ENCODE measurements around the gene GNE. TPM values are rescaled to one million over a fixed set of nuclear protein-coding genes. Genes with fewer than 3 reads are reported as not detected.
"Not testable (repeated sequence)": the region's sequence is repeated elsewhere in the genome, so short reads cannot be mapped to it uniquely, and the experiment has no call there.

GNE gene
- total and polyA plus RNA-seq, 4 donors: 5.1 to 18.4 (median 13.7) TPM

GRCh38 chr9:36301227-36301626 is 43.0 kb upstream of the GNE start:
- Histone ChIP-seq H3K27ac (ENCODE audit: low read depth in 1 of 2, low read length in 1 of 2) (no peak overlapping the region), H3K9ac (ENCODE audit: insufficient read depth in 1 of 2, low read length in 2 of 2) (no peak overlapping the region), H3K27me3 (ENCODE audit: control insufficient read depth in 3 of 3, insufficient read depth in 3 of 3, low read length in 2 of 3) (no peaks in the 10 kb centered on the region), H3K9me3 (ENCODE audit: control insufficient read depth in 4 of 4, insufficient read depth in 3 of 4, low read length in 3 of 4) (no peaks in the 10 kb centered on the region), H3K4me1 (ENCODE audit: control insufficient read depth in 5 of 5, insufficient read depth in 5 of 5, low read length in 5 of 5) (peaks cover 0 to 2% (median 0%) of the 10 kb centered on the region in 5 donors), H3K36me3 (ENCODE audit: control insufficient read depth in 4 of 4, insufficient read depth in 4 of 4, low read length in 4 of 4) (no peaks in the 10 kb centered on the region), H3K4me3 (no peak overlapping the region)
- no peak for TF ChIP-seq CTCF (IDR thresholded peaks at IDR 0.05; ENCODE audit: control extremely low read depth, extremely low read depth)
- no peak for DNase-seq
- WGBS, 2 donors: 74 to 78% methylated on average over 5 of the region's 5 CpGs
- no peak for ATAC-seq (ENCODE audit: insufficient read depth, low FRiP score)

DNA sequence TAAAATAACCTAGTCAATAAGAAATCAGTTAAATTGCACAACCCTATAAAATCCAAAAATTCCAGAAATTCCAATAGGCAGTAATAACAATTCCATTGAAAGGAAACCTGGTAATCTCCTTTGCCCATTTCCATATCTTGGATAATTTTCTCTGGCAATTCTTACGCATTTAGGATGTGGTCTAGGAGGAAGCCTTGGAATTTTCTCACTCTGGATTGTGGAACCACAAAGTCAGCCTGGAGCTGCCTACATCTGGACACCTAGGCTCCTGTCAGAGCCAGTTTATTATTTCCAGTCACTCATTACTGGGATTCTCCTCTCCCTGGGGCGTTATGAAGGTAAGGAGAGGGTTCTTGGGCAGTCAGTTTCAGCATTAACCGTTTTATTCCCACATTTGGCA is 40.3 kb upstream of the GNE start:
- no peak for TF ChIP-seq CTCF (IDR thresholded peaks at IDR 0.05; ENCODE audit: control extremely low read depth, extremely low read depth)
- ATAC-seq (ENCODE audit: insufficient read depth, low FRiP score) (no peak), DNase-seq (no peak)
- 83 to 85% methylated on average over 3 of the region's 3 CpGs for WGBS, 2 donors
- Histone ChIP-seq H3K27ac (ENCODE audit: low read depth in 1 of 2, low read length in 1 of 2) (no peak overlapping the region), H3K36me3 (ENCODE audit: control insufficient read depth in 4 of 4, insufficient read depth in 4 of 4, low read length in 4 of 4) (no peaks in the 10 kb centered on the region), H3K9me3 (ENCODE audit: control insufficient read depth in 4 of 4, insufficient read depth in 3 of 4, low read length in 3 of 4) (no peaks in the 10 kb centered on the region), H3K4me1 (ENCODE audit: control insufficient read depth in 5 of 5, insufficient read depth in 5 of 5, low read length in 5 of 5) (peaks cover 0 to 5% (median 0%) of the 10 kb centered on the region in 5 donors), H3K4me3 (no peak overlapping the region), H3K9ac (ENCODE audit: insufficient read depth in 1 of 2, low read length in 2 of 2) (no peak overlapping the region), H3K27me3 (ENCODE audit: control insufficient read depth in 3 of 3, insufficient read depth in 3 of 3, low read length in 2 of 3) (no peaks in the 10 kb centered on the region)

GRCh38 chr9:36297798-36298197 is 39.5 kb upstream of the GNE start:
- H3K4me1 ChIP-seq (ENCODE audit: control insufficient read depth in 5 of 5, insufficient read depth in 5 of 5, low read length in 5 of 5): peaks cover 0 to 5% (median 0%) of the 10 kb centered on the region in 5 donors
- no peaks in the 10 kb centered on the region for H3K36me3 ChIP-seq (ENCODE audit: control insufficient read depth in 4 of 4, insufficient read depth in 4 of 4, low read length in 4 of 4)
- no peak overlapping the region for H3K4me3 ChIP-seq
- DNase-seq: no peak
- H3K27ac ChIP-seq (ENCODE audit: low read depth in 1 of 2, low read length in 1 of 2): no peak overlapping the region
- WGBS, 2 donors: 78 to 97% methylated on average over 2 of the region's 2 CpGs
- TF ChIP-seq CTCF (IDR thresholded peaks at IDR 0.05; ENCODE audit: control extremely low read depth, extremely low read depth): no peak
- no peaks in the 10 kb centered on the region for H3K27me3 ChIP-seq (ENCODE audit: control insufficient read depth in 3 of 3, insufficient read depth in 3 of 3, low read length in 2 of 3)
- no peaks in the 10 kb centered on the region for H3K9me3 ChIP-seq (ENCODE audit: control insufficient read depth in 4 of 4, insufficient read depth in 3 of 4, low read length in 3 of 4)
- no peak for ATAC-seq (ENCODE audit: insufficient read depth, low FRiP score)
- no peak overlapping the region for H3K9ac ChIP-seq (ENCODE audit: insufficient read depth in 1 of 2, low read length in 2 of 2)

DNA sequence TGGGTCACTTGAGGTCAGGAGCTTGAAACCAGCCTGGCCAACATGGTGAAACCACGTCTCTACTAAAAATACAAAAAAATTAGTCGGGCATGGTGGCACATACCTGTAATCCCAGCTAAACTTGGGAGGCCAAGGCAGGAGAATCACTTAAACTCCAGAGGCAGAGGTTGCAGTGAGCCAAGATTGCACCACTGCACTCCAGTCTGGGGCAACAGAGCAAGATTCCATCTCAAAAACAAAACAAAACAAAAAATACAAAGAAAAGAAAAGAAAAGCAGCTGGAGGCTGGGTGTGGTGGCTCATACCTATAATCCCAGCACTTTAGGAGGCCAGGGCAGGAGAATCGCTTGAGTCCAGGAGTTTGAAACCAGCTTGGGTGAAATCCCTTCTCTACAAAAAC is 36.7 kb upstream of the GNE start:
- ATAC-seq (ENCODE audit: insufficient read depth, low FRiP score); H3K9ac ChIP-seq (ENCODE audit: insufficient read depth in 1 of 2, low read length in 2 of 2): not testable (repeated sequence)
- 96% methylated on average over 3 of the region's 3 CpGs for WGBS, 2 donors

More for the DNA sequence above, 36.7 kb upstream of the GNE start:
- H3K9me3 ChIP-seq (ENCODE audit: control insufficient read depth in 4 of 4, insufficient read depth in 3 of 4, low read length in 3 of 4); H3K27ac ChIP-seq (ENCODE audit: low read depth in 1 of 2, low read length in 1 of 2); DNase-seq; H3K4me3 ChIP-seq; H3K36me3 ChIP-seq (ENCODE audit: control insufficient read depth in 4 of 4, insufficient read depth in 4 of 4, low read length in 4 of 4); H3K4me1 ChIP-seq (ENCODE audit: control insufficient read depth in 5 of 5, insufficient read depth in 5 of 5, low read length in 5 of 5); H3K27me3 ChIP-seq (ENCODE audit: control insufficient read depth in 3 of 3, insufficient read depth in 3 of 3, low read length in 2 of 3): not testable (repeated sequence)
